ENCODE data around the gene HBA2.

- no peak for TF ChIP-seq POLR2A (IDR thresholded peaks at IDR 0.05; ENCODE audit: low read depth, low read length)
- TF ChIP-seq POLR2AphosphoS5 (IDR thresholded peaks at IDR 0.05; ENCODE audit: low read depth, low read length): no peak
Measured at GRCh38 chr16:169014-169413, 3.7 kb upstream of the HBA2 start.
